ACHN (cell line): ENCODE data around the gene UGT1A6.
"Not testable (repeated sequence)": the region's sequence is repeated elsewhere in the genome, so short reads cannot be mapped to it uniquely, and the experiment has no call there.

Source experiments
- DNase-seq: peaks from one replicate; pipeline ENCODE4 v3.0.0-alpha.2; 2015
- in situ Hi-C: cut with HindIII; loops from 2 replicates; pipeline ENCODE4 v1.10.0; 2017; ENCODE audit warnings: low sequenced_read_pairs, low pct_ligation_motif_present, low pct_unique_long_range_greater_than_20kb

Gene UGT1A6

GRCh38 chr2:233707940-233708644, 15.4 kb downstream of the UGT1A6 start:
- in situ Hi-C loops: no loop called here
- DNase-seq: no peak

DNA sequence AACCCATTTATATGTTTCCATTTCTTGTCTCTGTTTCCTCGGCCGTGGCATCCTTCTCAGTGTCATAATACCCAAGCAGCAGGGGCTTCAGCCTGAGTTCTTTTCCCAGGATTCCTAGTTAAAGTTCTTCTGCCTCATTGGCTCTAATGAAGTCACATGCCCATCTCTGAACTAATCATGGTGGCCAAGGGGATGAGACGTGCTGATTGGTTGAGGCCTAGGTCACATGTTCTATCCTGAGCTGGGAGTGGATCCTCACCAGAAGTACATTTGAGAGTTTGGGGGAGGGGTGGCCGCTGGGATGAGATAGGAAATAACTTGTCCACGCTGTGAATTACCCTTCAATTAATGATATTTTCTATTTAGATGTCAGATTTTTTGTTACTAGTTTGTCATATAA, 16.3 kb downstream of the UGT1A6 start:
- DNase-seq: no peak
- in situ Hi-C loops: no loop called here

GRCh38 chr2:233711312-233712008, 18.8 kb downstream of the UGT1A6 start:
- in situ Hi-C loops: no loop called here
- peak; percentile 87 for DNase-seq

GRCh38 chr2:233712611-233713261, 20.0 kb downstream of the UGT1A6 start, which contains the start of gene UGT1A5:
Gene UGT1A5 (plus strand): TSS chr2:233712907. CDS start chr2:233712992, 85 bp downstream.
- no peak for DNase-seq
- in situ Hi-C loops: no loop called here

GRCh38 chr2:233713262-233713615, 20.5 kb downstream of the UGT1A6 start:
- in situ Hi-C loops: no loop called here
- no peak for DNase-seq

DNA sequence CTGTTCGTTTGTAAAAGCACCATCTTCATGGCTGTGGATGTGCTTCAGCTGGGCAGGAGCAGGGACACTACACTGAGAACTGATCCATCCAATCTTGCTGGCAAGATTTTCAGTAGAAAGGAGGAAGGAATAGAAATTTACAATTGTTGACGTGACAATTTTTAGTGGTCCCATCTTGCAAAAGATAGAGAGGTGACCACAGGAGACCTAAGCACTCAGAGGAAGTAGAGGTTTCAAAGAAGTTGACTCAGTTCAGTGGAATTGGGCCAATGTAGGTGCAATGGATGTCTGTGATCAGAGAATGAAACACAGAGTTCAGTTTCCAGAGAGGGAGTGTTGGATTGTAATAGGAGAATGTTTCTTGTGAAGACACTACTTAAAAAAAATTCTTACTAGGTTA, 21.4 kb downstream of the UGT1A6 start:
- in situ Hi-C loops: no loop called here
- no peak for DNase-seq

DNA sequence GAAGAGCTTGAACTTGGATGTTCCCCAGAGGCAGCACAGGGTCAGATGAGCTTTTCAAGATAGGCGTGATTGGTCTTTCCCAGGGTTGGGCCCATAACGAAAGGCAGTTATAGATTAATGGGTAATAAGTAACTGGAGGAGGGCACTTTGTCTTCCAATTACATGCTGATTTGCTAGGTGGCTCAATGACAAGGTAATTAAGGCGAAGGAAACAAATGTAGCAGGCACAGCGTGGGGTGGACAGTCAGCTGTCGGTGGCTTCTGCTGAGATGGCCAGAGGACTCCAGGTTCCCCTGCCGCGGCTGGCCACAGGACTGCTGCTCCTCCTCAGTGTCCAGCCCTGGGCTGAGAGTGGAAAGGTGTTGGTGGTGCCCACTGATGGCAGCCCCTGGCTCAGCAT, 25.9 kb downstream of the UGT1A6 start, which contains the start of gene UGT1A4:
Gene UGT1A4 (plus strand): TSS at position 185 of the 400 bp plus-strand sequence. CDS start 85 bp downstream, at position 270.
- DNase-seq: no peak
- in situ Hi-C loops: no loop called here

- DNase-seq: no peak
- in situ Hi-C loops: no loop called here
Observed at GRCh38 chr2:233728723-233729301, 36.1 kb downstream of the UGT1A6 start, which contains the start of gene UGT1A3. Gene UGT1A3 (plus strand): TSS chr2:233729042. CDS start chr2:233729127, 85 bp downstream.

- DNase-seq, in situ Hi-C loops: not testable (repeated sequence)
Observed at GRCh38 chr2:233736868-233737653, 44.4 kb downstream of the UGT1A6 start.

GRCh38 chr2:233740870-233741269, 48.2 kb downstream of the UGT1A6 start:
- DNase-seq: no peak
- in situ Hi-C loops: no loop called here

DNA sequence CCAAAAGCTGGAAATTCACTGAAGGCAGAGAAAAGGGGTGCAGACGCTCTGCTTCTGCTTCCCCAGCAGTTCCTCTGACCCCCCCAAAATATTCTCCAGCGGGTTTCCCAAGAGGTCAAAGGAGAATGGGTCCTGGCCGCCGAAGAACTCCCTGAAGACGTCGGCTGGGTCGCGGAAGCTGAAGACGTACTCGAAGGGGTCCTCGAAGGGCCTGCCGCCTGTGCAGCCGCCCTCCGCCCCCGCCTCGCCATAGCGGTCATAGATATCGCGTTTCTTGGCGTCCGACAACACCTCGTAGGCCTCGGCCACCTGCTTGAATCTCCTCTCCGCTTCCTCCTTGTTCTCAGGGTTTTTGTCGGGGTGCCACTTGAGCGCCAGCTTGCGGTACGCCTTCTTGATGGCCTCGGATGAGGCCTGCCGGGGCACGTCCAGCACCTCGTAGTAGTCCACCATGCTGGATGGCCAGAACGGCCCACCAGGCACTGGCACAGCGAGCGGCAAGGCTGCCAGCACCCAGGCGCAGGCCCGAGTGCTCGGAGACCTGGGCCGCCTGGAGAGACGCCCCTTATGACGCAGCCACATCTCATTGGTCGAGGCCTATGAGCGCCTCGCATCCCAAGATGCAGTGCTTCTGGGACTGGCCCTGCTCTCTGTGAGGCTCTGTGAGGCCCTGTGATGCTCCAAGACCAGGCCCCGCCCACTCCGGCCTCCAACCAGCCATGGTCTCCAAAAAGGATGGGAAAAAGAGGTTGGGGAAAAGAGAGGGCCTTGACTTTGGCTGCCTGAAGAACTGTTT, 51.0 kb downstream of the UGT1A6 start:
- DNase-seq: no peak
- in situ Hi-C loops: no loop called here

GRCh38 chr2:233745073-233745755, 52.5 kb downstream of the UGT1A6 start:
- in situ Hi-C loops: no loop called here
- no peak for DNase-seq

- DNase-seq, in situ Hi-C loops: not testable (repeated sequence)
Observed at GRCh38 chr2:233745838-233746237, 53.1 kb downstream of the UGT1A6 start.

DNA sequence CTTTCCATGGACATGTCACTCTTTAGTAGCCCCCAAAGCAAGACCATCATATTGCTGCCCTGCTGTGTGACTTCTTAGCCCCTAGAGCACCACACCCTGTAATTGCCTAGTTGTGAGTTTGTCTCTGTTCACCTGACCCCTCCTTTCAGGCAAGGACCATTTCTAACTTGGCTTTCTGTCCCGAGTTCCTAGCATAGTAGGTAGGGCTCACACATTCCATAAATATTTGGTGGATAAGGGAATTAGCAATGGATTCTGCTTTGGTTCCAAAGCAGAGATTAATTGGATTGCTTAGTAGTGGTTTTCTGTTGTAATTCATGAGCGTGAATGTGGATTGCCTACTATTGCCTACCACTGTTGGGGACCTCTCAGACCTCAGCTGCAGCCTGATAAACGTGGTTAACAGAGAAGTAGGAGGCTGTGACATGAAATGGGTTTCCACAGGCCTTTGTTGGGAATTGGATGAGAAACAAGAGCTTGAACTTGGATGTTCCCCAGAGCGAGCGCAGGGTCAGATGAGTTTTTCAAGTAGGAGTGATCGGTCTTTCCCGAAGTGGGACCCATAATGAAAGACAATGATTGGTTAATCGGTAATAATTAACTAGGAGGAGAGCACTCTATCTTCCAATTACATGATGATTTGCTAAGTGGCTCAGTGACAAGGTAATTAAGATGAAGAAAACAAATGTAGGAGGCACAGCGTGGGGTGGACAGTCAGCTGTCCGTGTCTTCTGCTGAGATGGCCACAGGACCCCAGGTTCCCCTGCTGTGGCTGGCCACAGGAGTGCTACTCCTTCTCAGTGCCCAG, 54.0 kb downstream of the UGT1A6 start:
- in situ Hi-C loops: no loop called here
- DNase-seq: no peak

DNA sequence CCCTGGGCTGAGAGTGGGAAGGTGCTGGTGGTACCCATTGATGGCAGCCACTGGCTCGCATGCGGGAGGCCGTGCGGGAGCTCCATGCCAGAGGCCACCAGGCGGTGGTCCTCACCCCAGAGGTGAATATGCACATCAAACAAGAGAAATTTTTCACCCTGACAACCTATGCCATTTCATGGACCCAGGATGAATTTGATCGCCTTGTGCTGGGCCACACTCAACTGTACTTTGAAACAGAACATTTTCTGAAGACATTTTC, 54.5 kb downstream of the UGT1A6 start:
- DNase-seq: no peak
- in situ Hi-C loops: no loop called here

GRCh38 chr2:233750689-233751088, 58.0 kb downstream of the UGT1A6 start:
- DNase-seq, in situ Hi-C loops: not testable (repeated sequence)
